Neural crest cell (in vitro differentiated cells): ENCODE measurements around the gene GNAS-AS1. TPM values are rescaled to one million over a fixed set of nuclear protein-coding genes. Genes with fewer than 3 reads are reported as not detected.

Experiments
- DNase-seq: peaks from one replicate; pipeline ENCODE4 v3.0.0; 2021; ENCODE audit warnings: low read depth, mixed read lengths, low spot score
- H3K27ac Mint-ChIP-seq: one replicate; pipeline ENCODE4 v1.8.0; 2021; ENCODE audit warnings: mild to moderate bottlenecking, mixed read lengths; ENCODE audit not compliant: unreplicated experiment
- H3K27me3 Mint-ChIP-seq: 2 replicates; pipeline ENCODE4 v1.8.0; 2021; ENCODE audit warnings: low read depth, mild to moderate bottlenecking, mixed read lengths
- H3K36me3 Mint-ChIP-seq: 2 replicates; pipeline ENCODE4 v1.8.0; 2021; ENCODE audit warnings: low read depth, mild to moderate bottlenecking, mixed read lengths
- H3K4me1 Mint-ChIP-seq: 2 replicates; pipeline ENCODE4 v1.8.0; 2021; ENCODE audit warnings: mixed read lengths
- H3K4me3 Mint-ChIP-seq: one replicate; pipeline ENCODE4 v1.8.0; 2021; ENCODE audit warnings: mild to moderate bottlenecking, mixed read lengths
- H3K9me3 Mint-ChIP-seq: 2 replicates; pipeline ENCODE4 v1.8.0; 2021; ENCODE audit warnings: mixed read lengths
- total RNA-seq: library from RNA; stranded (reverse); gene quantifications from 2 replicates; pipeline ENCODE4 v1.2.1, GENCODE V29; 2021
- TF ChIP-seq, protein P1 (sequence below): fragments of 200-600 bp; sonication (generic); conservative IDR thresholded peaks from 2 replicates; pipeline ENCODE4 v1.5.0; 2021; ENCODE audit warnings: antibody characterized with exemption, mild to moderate bottlenecking

The GNAS-AS1 gene
- total RNA-seq, 1 donor from 2014 or later: 3.8 TPM

- Mint-ChIP-seq H3K36me3 (peaks cover 15% of the 10 kb centered on the region), H3K4me1 (peaks cover 87% of the 10 kb centered on the region), H3K27ac (no peak overlapping the region), H3K27me3 (peaks cover 7% of the 10 kb centered on the region), H3K9me3 (no peaks in the 10 kb centered on the region), H3K4me3 (peak overlapping the region; percentile 17)
- TF ChIP-seq, protein P1, sequence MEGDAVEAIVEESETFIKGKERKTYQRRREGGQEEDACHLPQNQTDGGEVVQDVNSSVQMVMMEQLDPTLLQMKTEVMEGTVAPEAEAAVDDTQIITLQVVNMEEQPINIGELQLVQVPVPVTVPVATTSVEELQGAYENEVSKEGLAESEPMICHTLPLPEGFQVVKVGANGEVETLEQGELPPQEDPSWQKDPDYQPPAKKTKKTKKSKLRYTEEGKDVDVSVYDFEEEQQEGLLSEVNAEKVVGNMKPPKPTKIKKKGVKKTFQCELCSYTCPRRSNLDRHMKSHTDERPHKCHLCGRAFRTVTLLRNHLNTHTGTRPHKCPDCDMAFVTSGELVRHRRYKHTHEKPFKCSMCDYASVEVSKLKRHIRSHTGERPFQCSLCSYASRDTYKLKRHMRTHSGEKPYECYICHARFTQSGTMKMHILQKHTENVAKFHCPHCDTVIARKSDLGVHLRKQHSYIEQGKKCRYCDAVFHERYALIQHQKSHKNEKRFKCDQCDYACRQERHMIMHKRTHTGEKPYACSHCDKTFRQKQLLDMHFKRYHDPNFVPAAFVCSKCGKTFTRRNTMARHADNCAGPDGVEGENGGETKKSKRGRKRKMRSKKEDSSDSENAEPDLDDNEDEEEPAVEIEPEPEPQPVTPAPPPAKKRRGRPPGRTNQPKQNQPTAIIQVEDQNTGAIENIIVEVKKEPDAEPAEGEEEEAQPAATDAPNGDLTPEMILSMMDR: no peak
- no peak for DNase-seq
Observed at GRCh38 chr20:58896820-58897219, 46.1 kb upstream of the GNAS-AS1 start.

- Mint-ChIP-seq H3K4me1 (peaks cover 77% of the 10 kb centered on the region), H3K9me3 (no peaks in the 10 kb centered on the region)
Observed at GRCh38 chr20:58895448-58896180, 44.9 kb upstream of the GNAS-AS1 start.

DNA sequence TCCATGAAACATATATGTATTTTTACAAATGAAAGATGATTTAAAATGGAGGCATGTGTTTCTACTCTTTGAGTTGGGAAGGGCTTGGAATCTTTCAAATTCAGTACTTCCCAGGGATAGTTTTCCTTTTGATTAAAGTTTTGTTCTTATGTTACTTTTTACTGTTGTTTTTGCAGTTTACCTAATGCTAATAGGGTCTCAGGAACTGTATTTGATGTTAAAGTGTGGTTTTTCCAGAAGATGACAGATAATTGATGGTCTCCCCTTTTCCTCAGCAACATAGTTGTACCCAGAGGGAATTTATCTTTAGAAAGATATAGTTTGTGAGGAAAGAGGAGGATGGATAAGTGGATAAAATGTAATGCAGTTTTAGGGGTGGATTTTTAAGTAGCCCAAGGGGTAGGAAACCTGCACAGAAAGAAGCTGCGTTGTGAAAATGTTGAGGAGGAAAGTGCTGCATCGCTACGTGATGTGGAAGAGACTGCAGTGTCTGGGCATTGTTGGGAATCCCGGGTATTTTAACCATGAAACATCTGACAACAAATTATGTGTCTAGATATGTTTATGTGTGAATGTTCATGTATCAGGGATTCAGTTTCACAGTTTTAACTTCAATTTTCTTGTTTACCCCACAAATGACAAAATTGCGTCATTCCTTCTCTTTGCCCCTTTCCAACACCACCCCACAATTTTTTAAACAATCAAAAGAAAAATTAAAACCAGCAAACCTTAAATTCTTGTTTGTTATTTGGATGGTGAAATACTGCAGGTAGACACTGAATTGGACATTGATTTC lies 44.1 kb upstream of the GNAS-AS1 start:
- Mint-ChIP-seq H3K27me3 (peaks cover 8% of the 10 kb centered on the region), H3K36me3 (peaks cover 15% of the 10 kb centered on the region), H3K27ac (no peak overlapping the region), H3K4me3 (peak overlapping the region; percentile 92), H3K9me3 (no peaks in the 10 kb centered on the region), H3K4me1 (peaks cover 71% of the 10 kb centered on the region)
- no peak for DNase-seq
- TF ChIP-seq, protein P1: no peak

More at GRCh38 chr20:58895448-58896180, 44.9 kb upstream of the GNAS-AS1 start:
- H3K36me3 Mint-ChIP-seq: peaks cover 15% of the 10 kb centered on the region
- DNase-seq: no peak
- no peak overlapping the region for H3K27ac Mint-ChIP-seq
- TF ChIP-seq, protein P1: no peak
- H3K4me3 Mint-ChIP-seq: peak overlapping the region; percentile 92
- H3K27me3 Mint-ChIP-seq: peaks cover 7% of the 10 kb centered on the region

GRCh38 chr20:58893355-58894120 lies 42.8 kb upstream of the GNAS-AS1 start:
- TF ChIP-seq, protein P1: no peak
- Mint-ChIP-seq H3K4me3 (peak overlapping the region; percentile 92), H3K4me1 (peaks cover 59% of the 10 kb centered on the region), H3K27ac (no peak overlapping the region), H3K9me3 (no peaks in the 10 kb centered on the region), H3K27me3 (peaks cover 9% of the 10 kb centered on the region), H3K36me3 (peaks cover 9% of the 10 kb centered on the region)
- no peak for DNase-seq

GRCh38 chr20:58892932-58893224 lies 42.2 kb upstream of the GNAS-AS1 start:
- no peak for DNase-seq
- Mint-ChIP-seq H3K36me3 (peaks cover 7% of the 10 kb centered on the region), H3K27ac (peak overlapping the region; percentile 99), H3K27me3 (peaks cover 9% of the 10 kb centered on the region), H3K4me3 (peak overlapping the region; percentile 95), H3K9me3 (no peaks in the 10 kb centered on the region), H3K4me1 (peaks cover 60% of the 10 kb centered on the region)
- TF ChIP-seq, protein P1: no peak
